CD14-positive monocyte (primary cell): Measurements from ENCODE around the gene MTMR10. TPM values are rescaled to one million over a fixed set of nuclear protein-coding genes. Genes with fewer than 3 reads are reported as not detected.

ENCODE experiments used
- DNase-seq, 3 donors: peaks; one replicate each; pipeline ENCODE4 v3.0.0-alpha.2; 2011 to 2022
- H2AFZ ChIP-seq: 2 replicates; pipeline ENCODE4 v1.6.0; 2012; ENCODE audit warnings: mild to moderate bottlenecking, low read depth, low read length, inconsistent platforms; ENCODE audit not compliant: insufficient read depth, poor library complexity, severe bottlenecking
- H3K27ac ChIP-seq, 2 donors: 1 replicate in 1 of 2; 2 replicates in 1 of 2; pipeline ENCODE4 v1.5.1; 2012 to 2013; ENCODE audit warnings: low read length in 2 of 2, control low read depth in 1 of 2, inconsistent platforms in 1 of 2, low read depth in 1 of 2, mild to moderate bottlenecking in 1 of 2
- H3K27me3 ChIP-seq, 2 donors: one replicate each; pipeline versions ENCODE4 v1.6.0 to v1.6.1; 2011 to 2013; ENCODE audit warnings: low read length in 2 of 2; ENCODE audit not compliant: control insufficient read depth in 2 of 2, insufficient read depth in 2 of 2
- H3K36me3 ChIP-seq, 2 donors: replicated peaks in 1 of 2; 1 replicate in 1 of 2; 2 replicates in 1 of 2; pipeline versions ENCODE4 v1.5.1 to v1.6.1; 2012 to 2013; ENCODE audit warnings: low read length in 2 of 2, control low read depth in 1 of 2, inconsistent platforms in 1 of 2, mild to moderate bottlenecking in 1 of 2; ENCODE audit not compliant: insufficient read depth in 2 of 2, control insufficient read depth in 1 of 2
- H3K4me1 ChIP-seq, 2 donors: 1 replicate in 1 of 2; 2 replicates in 1 of 2; pipeline versions ENCODE4 v1.5.1 to v1.6.1; 2012 to 2013; ENCODE audit warnings: low read length in 2 of 2, control low read depth in 1 of 2, inconsistent platforms in 1 of 2, mild to moderate bottlenecking in 1 of 2, moderate library complexity in 1 of 2; ENCODE audit not compliant: insufficient read depth in 2 of 2, control insufficient read depth in 1 of 2
- H3K4me2 ChIP-seq: replicated peaks from 2 replicates; pipeline ENCODE3; 2012; ENCODE audit warnings: low read length, moderate library complexity, mild to moderate bottlenecking; ENCODE audit not compliant: poor library complexity, severe bottlenecking; ENCODE audit errors: extremely low read depth
- H3K4me3 ChIP-seq, 3 experiments: fragments of 200-600 bp in 1 of 3; sonication (generic) in 1 of 3; replicated peaks in 1 of 3; 1 replicate in 2 of 3; 2 replicates in 1 of 3; pipeline ENCODE4 v1.5.1; 2011 to 2013; ENCODE audit warnings: low read length in 3 of 3, mild to moderate bottlenecking in 3 of 3, control low read depth in 2 of 3, low read depth in 2 of 3, inconsistent platforms in 1 of 3, moderate library complexity in 1 of 3
- H3K79me2 ChIP-seq: 2 replicates; pipeline ENCODE4 v1.6.0; 2012; ENCODE audit warnings: mild to moderate bottlenecking, control low read depth, inconsistent platforms, low read length, moderate library complexity; ENCODE audit not compliant: insufficient read depth
- H3K9ac ChIP-seq: 2 replicates; pipeline ENCODE4 v1.6.0; 2017; ENCODE audit warnings: low read length, mild to moderate bottlenecking; ENCODE audit not compliant: insufficient read depth, poor library complexity, severe bottlenecking
- H3K9me3 ChIP-seq, 2 donors: replicated peaks in 1 of 2; 1 replicate in 1 of 2; 2 replicates in 1 of 2; pipeline versions ENCODE4 v1.5.1 to v1.6.1; 2012 to 2013; ENCODE audit warnings: low read length in 2 of 2, control low read depth in 1 of 2; ENCODE audit not compliant: control insufficient read depth in 1 of 2, insufficient read depth in 1 of 2
- H4K20me1 ChIP-seq: 2 replicates; pipeline ENCODE4 v1.6.0; 2012; ENCODE audit warnings: mild to moderate bottlenecking, low read length, control low read depth, moderate library complexity; ENCODE audit not compliant: insufficient read depth
- H3K27ac Mint-ChIP-seq, 7 donors: one replicate each; pipeline ENCODE4 v1.8.0; 2020; ENCODE audit warnings: mild to moderate bottlenecking in 7 of 7, mixed read lengths in 7 of 7, moderate library complexity in 6 of 7, inconsistent platforms in 2 of 7
- H3K27me3 Mint-ChIP-seq, 3 donors: one replicate each; pipeline ENCODE4 v1.8.0; 2021 to 2022; ENCODE audit warnings: low read depth in 3 of 3, mild to moderate bottlenecking in 3 of 3, mixed read lengths in 3 of 3, moderate library complexity in 3 of 3, inconsistent platforms in 1 of 3
- H3K36me3 Mint-ChIP-seq, 2 donors: one replicate each; pipeline ENCODE4 v1.8.0; 2020; ENCODE audit warnings: mixed read lengths in 2 of 2, inconsistent platforms in 1 of 2, mild to moderate bottlenecking in 1 of 2
- H3K4me1 Mint-ChIP-seq: one replicate; pipeline ENCODE4 v1.8.0; 2020; ENCODE audit warnings: mild to moderate bottlenecking, mixed read lengths
- H3K4me3 Mint-ChIP-seq, 2 donors: one replicate each; pipeline ENCODE4 v1.8.0; 2020; ENCODE audit warnings: mild to moderate bottlenecking in 2 of 2, mixed read lengths in 2 of 2, moderate library complexity in 1 of 2
- H3K9me3 Mint-ChIP-seq, 7 donors: one replicate each; pipeline ENCODE4 v1.8.0; 2020 to 2022; ENCODE audit warnings: mixed read lengths in 7 of 7, mild to moderate bottlenecking in 6 of 7, moderate library complexity in 6 of 7, inconsistent platforms in 2 of 7
- WGBS: methylation state at CpG from one replicate; pipeline ENCODE4 v1.1.5; 2013; ENCODE audit warnings: missing lambda C conversion rate; ENCODE audit not compliant: insufficient coverage; 5-methylcytosine and 5-hydroxymethylcytosine counted together
- intact Hi-C, 2 donors: fragments of 100-400 bp; cut with micrococcal nuclease; formaldehyde crosslinking; loops; one replicate each; pipeline versions ENCODE4 v1.15.0 to v1.15.1; 2023
- polyA plus RNA-seq, 3 donors: library from polyadenylated mRNA; depleted of rRNA in 1 of 3; unstranded in 2 of 3; stranded (reverse) in 1 of 3; fragments of 300-500 nt in 2 of 3; fragments of >200 nt in 1 of 3; fragmentation: Illumina TruSeq in 2 of 3; gene quantifications; 1 replicate in 2 of 3; 2 replicates in 1 of 3; pipeline ENCODE4 v1.2.3, GENCODE V29; 2012 to 2021
- TF ChIP-seq, protein P1 (sequence below): fragments of 200-600 bp; IDR thresholded peaks from one replicate; pipeline ENCODE4 v1.8.0; 2022; ENCODE audit warnings: antibody characterized with exemption, mild to moderate bottlenecking

MTMR10 gene
- polyA plus RNA-seq, 3 donors, result 8.7 to 23.3 (median 15.9) TPM

DNA sequence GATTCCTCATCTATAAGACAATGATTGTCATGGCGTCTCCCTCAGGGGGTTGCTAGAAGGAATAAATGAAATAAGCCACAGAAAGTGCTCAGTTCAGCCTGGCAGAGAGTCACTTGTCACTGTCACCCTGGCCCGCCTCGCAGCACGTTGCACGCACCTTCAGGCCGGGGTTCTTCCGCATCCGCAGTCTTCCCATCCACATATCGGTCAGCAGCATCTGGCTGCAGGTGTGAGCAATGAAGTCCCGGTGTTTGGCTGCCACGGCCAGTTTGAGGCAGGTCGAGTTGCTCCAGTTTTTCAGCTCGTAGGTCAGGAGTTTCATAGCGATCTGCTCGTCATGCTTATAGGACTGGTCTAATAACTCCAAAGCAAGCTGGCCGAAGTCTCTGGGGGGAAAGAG is 48.5 kb upstream of the MTMR10 start:
- Histone ChIP-seq H3K79me2 (no peaks in the 10 kb centered on the region), H3K9ac (no peak overlapping the region), H3K36me3 (no peaks in the 10 kb centered on the region), H4K20me1 (no peaks in the 10 kb centered on the region), H3K4me1 (no peaks in the 10 kb centered on the region), H3K4me3 (no peak overlapping the region), H3K27me3 (no peaks in the 10 kb centered on the region), H3K9me3 (no peaks in the 10 kb centered on the region), H3K27ac (no peak overlapping the region), H3K4me2 (no peak overlapping the region), H2AFZ (no peak overlapping the region)
- Mint-ChIP-seq H3K36me3 (no peaks in the 10 kb centered on the region), H3K9me3 (peaks cover 0 to 1% (median 0%) of the 10 kb centered on the region in 7 donors), H3K27me3 (peaks cover 0 to 3% (median 1%) of the 10 kb centered on the region in 3 donors), H3K27ac (peak overlapping the region in 1 of 7 donors; percentile 57), H3K4me3 (no peak overlapping the region), H3K4me1 (no peaks in the 10 kb centered on the region)
- DNase-seq, result no peak
- intact Hi-C loops, result loop anchor here in 1 of 2 donors (10.0 kb wide), 1 partner anchor 45 kb away; the partner anchor contains the start of gene MTMR10
- TF ChIP-seq, protein P1, sequence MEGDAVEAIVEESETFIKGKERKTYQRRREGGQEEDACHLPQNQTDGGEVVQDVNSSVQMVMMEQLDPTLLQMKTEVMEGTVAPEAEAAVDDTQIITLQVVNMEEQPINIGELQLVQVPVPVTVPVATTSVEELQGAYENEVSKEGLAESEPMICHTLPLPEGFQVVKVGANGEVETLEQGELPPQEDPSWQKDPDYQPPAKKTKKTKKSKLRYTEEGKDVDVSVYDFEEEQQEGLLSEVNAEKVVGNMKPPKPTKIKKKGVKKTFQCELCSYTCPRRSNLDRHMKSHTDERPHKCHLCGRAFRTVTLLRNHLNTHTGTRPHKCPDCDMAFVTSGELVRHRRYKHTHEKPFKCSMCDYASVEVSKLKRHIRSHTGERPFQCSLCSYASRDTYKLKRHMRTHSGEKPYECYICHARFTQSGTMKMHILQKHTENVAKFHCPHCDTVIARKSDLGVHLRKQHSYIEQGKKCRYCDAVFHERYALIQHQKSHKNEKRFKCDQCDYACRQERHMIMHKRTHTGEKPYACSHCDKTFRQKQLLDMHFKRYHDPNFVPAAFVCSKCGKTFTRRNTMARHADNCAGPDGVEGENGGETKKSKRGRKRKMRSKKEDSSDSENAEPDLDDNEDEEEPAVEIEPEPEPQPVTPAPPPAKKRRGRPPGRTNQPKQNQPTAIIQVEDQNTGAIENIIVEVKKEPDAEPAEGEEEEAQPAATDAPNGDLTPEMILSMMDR, result no peak
- WGBS, result 96% methylated on average over 13 of the region's 16 CpGs

DNA sequence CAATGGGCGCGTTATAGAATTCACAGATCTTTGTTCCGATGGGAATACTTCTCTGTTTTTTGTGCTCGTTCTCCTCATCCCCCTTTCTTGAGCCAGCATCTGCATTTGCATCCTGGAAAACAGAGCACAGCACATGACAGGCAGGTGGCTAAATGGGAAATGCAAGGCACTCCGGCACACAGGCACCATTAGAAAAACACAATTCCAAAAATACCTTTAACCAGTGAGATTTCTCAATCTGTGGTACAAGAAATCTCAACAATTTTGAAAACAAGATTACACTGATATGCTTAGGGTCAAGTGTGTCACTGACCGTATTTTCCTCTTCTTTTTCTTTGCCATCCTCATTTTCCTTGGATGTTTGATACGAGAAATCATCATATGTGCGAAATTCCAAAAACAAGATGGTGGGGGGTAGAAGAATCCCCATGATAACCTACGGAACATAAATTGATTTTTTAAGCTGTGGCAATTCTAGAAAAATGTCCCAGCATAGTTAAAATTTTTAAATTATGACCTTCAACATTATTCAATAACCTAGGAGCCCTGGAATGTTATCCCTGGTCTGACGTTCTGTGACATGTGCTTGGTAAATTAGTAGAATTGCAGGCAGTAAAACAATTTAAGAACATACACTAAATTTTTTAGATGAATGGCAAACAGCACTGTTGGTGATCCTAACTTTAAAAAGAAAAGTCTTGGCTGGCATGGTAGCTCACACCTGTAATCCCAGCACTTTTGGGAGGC is 46.5 kb upstream of the MTMR10 start:
- Mint-ChIP-seq H3K4me3 (no peak overlapping the region), H3K27me3 (peaks cover 0 to 1% (median 0%) of the 10 kb centered on the region in 3 donors), H3K9me3 (peaks cover 0 to 1% (median 0%) of the 10 kb centered on the region in 7 donors), H3K27ac (no peak overlapping the region), H3K36me3 (no peaks in the 10 kb centered on the region), H3K4me1 (no peaks in the 10 kb centered on the region)
- H2AFZ ChIP-seq, result no peak overlapping the region
- H3K9ac ChIP-seq, result no peak overlapping the region
- TF ChIP-seq, protein P1, result no peak
- no peaks in the 10 kb centered on the region for H3K27me3 ChIP-seq
- no peaks in the 10 kb centered on the region for H3K36me3 ChIP-seq
- no peak for DNase-seq
- intact Hi-C loops, result no loop called here
- no peaks in the 10 kb centered on the region for H3K4me1 ChIP-seq
- H3K4me2 ChIP-seq, result no peak overlapping the region
- H4K20me1 ChIP-seq, result no peaks in the 10 kb centered on the region
- no peak overlapping the region for H3K4me3 ChIP-seq
- 93% methylated on average over 3 of the region's 10 CpGs for WGBS
- H3K9me3 ChIP-seq, result no peaks in the 10 kb centered on the region
- no peaks in the 10 kb centered on the region for H3K79me2 ChIP-seq
- H3K27ac ChIP-seq, result no peak overlapping the region
